ENCODE data around the gene TTC21A.
"Not testable (repeated sequence)": the region's sequence is repeated elsewhere in the genome, so short reads cannot be mapped to it uniquely, and the experiment has no call there.

TTC21A gene

DNA sequence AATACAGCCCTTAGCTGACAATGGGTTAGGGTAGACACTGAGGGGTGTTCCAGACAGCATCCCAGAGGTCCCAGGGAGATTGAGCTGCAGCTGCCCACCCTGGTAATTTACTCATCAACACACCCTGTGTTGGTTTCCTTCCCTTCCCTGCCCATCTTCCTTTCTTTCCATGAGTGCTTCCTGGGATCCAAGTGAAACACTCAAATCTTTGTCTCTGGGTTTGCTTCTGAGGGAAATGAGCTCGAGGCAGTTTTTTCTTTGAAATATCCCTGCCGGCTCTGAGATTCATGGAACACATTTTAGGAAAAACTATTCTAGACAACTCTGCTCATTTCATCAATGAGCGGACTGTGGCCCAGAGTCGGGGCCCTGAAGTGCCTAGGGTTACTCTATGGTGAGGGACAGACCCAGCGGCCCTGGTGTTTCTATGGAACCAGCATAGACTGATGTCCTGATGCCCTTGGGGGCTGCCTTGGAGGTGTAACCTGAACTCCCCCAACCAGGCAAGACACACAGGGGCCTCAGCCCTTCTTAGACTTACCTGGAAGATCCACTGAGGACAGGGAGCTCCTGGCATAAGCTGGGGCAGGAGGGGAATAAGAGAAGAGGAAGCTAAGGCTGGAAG, 60.8 kb downstream of the TTC21A start:
- DNase-seq (ENCODE audit: low read depth, low spot score): no peak
- no peak overlapping the region for H3K4me3 ChIP-seq (ENCODE audit: low read depth, low read length)
- ChIA-PET POLR2A (interaction anchor here (1.6 kb wide), 1 partner anchor 62 kb away, joined by 4 read pairs; no protein-coding TSS in a partner anchor), CTCF (interaction anchor here (2.6 to 5.6 kb wide), 4 partner anchors 10 to 122 kb away, joined by 13 to 28 read pairs (median 26); no protein-coding TSS in a partner anchor)
- TF ChIP-seq, protein P1, sequence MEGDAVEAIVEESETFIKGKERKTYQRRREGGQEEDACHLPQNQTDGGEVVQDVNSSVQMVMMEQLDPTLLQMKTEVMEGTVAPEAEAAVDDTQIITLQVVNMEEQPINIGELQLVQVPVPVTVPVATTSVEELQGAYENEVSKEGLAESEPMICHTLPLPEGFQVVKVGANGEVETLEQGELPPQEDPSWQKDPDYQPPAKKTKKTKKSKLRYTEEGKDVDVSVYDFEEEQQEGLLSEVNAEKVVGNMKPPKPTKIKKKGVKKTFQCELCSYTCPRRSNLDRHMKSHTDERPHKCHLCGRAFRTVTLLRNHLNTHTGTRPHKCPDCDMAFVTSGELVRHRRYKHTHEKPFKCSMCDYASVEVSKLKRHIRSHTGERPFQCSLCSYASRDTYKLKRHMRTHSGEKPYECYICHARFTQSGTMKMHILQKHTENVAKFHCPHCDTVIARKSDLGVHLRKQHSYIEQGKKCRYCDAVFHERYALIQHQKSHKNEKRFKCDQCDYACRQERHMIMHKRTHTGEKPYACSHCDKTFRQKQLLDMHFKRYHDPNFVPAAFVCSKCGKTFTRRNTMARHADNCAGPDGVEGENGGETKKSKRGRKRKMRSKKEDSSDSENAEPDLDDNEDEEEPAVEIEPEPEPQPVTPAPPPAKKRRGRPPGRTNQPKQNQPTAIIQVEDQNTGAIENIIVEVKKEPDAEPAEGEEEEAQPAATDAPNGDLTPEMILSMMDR (IDR thresholded peaks at IDR 0.05; ENCODE audit: insufficient read depth, low read length, missing control alignments): no peak

DNA sequence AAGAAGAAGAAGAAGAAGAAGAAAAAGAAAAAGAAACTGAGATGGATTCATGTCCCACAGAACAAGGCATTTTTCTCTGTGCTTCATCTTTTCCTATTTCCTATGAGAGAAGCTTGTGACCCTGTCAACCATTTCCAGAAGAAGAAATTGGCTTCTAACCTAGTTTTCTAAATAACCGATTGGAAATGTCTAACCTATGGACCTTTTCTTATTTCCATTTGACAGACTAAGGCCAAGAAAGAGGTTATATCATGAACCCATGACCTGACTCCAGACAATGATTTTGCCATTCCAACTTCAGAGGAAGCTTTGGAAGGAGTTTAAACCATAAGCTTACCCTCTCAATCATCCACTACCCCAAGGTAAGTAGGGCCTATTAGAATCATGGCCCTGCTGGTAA, 62.2 kb downstream of the TTC21A start:
- ChIA-PET CTCF (interaction anchor here (1.3 to 5.6 kb wide), 2 partner anchors 9 to 20 kb away, joined by 5 to 27 read pairs; no protein-coding TSS in a partner anchor), POLR2A (no interaction called here)
- TF ChIP-seq, protein P1 (IDR thresholded peaks at IDR 0.05; ENCODE audit: insufficient read depth, low read length, missing control alignments): no peak

DNA sequence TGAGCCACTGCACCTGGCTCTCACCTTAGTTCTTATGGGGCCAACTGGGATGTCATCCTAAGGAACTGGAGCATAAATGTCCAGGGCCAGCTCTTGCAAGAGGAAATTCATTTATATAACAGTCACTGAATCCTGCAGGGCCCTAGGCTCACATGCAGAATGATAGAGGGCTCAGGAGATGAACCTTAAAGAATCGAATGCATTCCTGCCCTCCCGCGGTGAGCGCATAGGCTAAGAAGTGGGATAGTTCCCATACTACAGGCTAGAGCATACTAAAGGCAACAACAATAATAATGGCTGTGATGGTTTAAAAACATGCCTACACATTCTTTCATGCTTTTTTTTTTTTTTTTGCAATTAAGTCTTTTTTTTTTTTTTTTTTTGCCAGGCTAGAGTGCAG, 63.0 kb downstream of the TTC21A start:
- ChIA-PET CTCF (interaction anchor here (1.3 to 5.6 kb wide), 2 partner anchors 8 to 20 kb away, joined by 5 to 27 read pairs; no protein-coding TSS in a partner anchor), POLR2A (no interaction called here)
- H3K4me3 ChIP-seq (ENCODE audit: low read depth, low read length): no peak overlapping the region
- TF ChIP-seq, protein P1 (IDR thresholded peaks at IDR 0.05; ENCODE audit: insufficient read depth, low read length, missing control alignments): no peak
- DNase-seq (ENCODE audit: low read depth, low spot score): no peak

More for the DNA sequence above, 62.2 kb downstream of the TTC21A start:
- no peak overlapping the region for H3K4me3 ChIP-seq (ENCODE audit: low read depth, low read length)
- no peak for DNase-seq (ENCODE audit: low read depth, low spot score)

DNA sequence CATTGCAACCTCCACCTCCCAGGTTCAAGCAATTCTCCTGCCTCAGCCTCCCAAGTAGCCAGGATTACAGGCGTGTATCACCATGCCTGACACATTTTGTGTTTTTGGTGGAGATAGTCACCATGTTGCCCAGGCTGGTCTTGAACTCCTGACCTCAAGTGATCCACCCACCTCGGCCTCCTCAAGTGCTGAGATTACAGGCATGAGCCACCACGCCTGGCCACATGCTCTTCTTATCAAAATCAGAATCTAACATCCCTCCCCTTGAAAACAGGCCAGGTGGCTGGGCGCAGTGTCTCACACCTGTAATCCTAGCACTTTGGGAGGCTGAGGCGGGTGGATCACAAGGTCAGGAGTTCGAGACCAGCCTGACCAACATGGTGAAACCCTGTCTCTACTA, 63.4 kb downstream of the TTC21A start:
- POLR2A ChIA-PET; H3K4me3 ChIP-seq (ENCODE audit: low read depth, low read length); DNase-seq (ENCODE audit: low read depth, low spot score): not testable (repeated sequence)
- CTCF ChIA-PET: interaction anchor here (0.6 kb wide), 1 partner anchor 45 kb away, joined by 3 read pairs; no protein-coding TSS in a partner anchor

DNA sequence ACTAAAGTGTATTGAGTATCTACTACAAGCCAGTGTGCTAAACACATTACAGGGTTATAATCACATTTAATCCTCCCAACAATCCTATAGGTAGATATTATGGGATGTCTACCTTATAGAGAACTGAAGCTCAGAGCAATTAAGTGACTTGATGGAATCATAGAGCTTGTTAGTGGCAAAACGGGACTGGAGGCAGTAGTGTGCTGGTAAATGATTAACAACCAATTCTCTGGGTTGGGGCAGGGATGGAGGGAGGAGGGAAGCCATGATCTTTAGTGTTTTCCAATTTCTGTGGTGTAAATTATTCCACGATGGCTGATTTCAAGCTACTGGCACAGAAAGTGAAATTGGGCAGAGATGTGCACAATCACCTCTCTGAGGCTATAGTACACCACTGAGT, 64.4 kb downstream of the TTC21A start:
- TF ChIP-seq, protein P1 (IDR thresholded peaks at IDR 0.05; ENCODE audit: insufficient read depth, low read length, missing control alignments): no peak
- no peak for DNase-seq (ENCODE audit: low read depth, low spot score)
- ChIA-PET POLR2A (no interaction called here), CTCF (interaction anchor here (1.4 to 1.8 kb wide), 2 partner anchors 18 to 47 kb away, joined by 4 to 5 read pairs; no protein-coding TSS in a partner anchor)
- H3K4me3 ChIP-seq (ENCODE audit: low read depth, low read length): no peak overlapping the region

DNA sequence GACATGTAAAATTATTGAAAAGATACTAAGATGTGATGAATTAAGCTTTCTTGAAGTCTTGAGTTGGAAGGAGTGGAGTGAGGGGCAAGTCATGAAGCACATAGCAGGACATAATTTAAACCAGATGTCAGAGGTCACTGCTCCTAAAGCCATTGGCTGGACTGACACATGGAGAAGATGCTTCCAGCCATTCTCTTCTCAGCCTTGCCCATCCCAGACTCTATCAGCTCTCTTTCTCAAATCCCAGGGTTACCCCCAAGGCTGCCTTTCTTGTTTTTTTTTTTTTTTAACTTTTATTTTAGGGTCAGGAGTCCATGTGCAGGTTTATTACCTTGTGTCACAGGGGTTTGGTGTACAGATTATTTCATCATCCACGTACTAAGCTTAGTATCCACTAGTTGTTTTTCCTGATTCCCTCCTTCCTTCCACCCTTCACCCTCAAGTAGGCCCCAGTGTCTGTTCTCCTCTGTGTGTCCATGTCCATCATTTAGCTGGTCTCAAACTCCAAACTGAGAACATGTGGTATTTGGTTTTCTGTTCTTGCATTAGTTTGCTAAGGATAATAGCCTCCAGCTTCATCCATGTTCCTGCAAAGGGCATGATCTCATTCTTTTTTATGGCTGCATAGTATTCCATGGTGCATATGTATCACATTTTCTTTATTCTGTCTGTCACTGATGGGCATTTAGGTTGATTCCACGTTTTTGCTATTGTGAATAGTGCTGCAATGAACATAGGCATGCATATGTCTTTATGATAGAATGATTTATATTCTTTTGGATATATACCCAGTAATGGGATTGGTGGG, 66.0 kb downstream of the TTC21A start:
- POLR2A ChIA-PET: no interaction called here
- TF ChIP-seq, protein P1 (IDR thresholded peaks at IDR 0.05; ENCODE audit: insufficient read depth, low read length, missing control alignments): no peak
- no peak for DNase-seq (ENCODE audit: low read depth, low spot score)
- no peak overlapping the region for H3K4me3 ChIP-seq (ENCODE audit: low read depth, low read length)
- CTCF ChIA-PET: interaction anchor here (0.8 to 1.8 kb wide), 5 partner anchors 16 to 115 kb away, joined by 3 to 8 read pairs (median 4); no protein-coding TSS in a partner anchor
